ENCODE data around the gene NF1. TPM values are rescaled to one million over a fixed set of nuclear protein-coding genes. Genes with fewer than 3 reads are reported as not detected.
A peak's percentile ranks its signal among the peaks of the same experiment; 100 is the strongest.
"Not testable (repeated sequence)": the region's sequence is repeated elsewhere in the genome, so short reads cannot be mapped to it uniquely, and the experiment has no call there.

NF1 gene, protein sequence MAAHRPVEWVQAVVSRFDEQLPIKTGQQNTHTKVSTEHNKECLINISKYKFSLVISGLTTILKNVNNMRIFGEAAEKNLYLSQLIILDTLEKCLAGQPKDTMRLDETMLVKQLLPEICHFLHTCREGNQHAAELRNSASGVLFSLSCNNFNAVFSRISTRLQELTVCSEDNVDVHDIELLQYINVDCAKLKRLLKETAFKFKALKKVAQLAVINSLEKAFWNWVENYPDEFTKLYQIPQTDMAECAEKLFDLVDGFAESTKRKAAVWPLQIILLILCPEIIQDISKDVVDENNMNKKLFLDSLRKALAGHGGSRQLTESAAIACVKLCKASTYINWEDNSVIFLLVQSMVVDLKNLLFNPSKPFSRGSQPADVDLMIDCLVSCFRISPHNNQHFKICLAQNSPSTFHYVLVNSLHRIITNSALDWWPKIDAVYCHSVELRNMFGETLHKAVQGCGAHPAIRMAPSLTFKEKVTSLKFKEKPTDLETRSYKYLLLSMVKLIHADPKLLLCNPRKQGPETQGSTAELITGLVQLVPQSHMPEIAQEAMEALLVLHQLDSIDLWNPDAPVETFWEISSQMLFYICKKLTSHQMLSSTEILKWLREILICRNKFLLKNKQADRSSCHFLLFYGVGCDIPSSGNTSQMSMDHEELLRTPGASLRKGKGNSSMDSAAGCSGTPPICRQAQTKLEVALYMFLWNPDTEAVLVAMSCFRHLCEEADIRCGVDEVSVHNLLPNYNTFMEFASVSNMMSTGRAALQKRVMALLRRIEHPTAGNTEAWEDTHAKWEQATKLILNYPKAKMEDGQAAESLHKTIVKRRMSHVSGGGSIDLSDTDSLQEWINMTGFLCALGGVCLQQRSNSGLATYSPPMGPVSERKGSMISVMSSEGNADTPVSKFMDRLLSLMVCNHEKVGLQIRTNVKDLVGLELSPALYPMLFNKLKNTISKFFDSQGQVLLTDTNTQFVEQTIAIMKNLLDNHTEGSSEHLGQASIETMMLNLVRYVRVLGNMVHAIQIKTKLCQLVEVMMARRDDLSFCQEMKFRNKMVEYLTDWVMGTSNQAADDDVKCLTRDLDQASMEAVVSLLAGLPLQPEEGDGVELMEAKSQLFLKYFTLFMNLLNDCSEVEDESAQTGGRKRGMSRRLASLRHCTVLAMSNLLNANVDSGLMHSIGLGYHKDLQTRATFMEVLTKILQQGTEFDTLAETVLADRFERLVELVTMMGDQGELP (N-terminal part only)
- total RNA-seq (ENCODE audit: insufficient read depth, low replicate concordance), result 65.0 TPM

DNA sequence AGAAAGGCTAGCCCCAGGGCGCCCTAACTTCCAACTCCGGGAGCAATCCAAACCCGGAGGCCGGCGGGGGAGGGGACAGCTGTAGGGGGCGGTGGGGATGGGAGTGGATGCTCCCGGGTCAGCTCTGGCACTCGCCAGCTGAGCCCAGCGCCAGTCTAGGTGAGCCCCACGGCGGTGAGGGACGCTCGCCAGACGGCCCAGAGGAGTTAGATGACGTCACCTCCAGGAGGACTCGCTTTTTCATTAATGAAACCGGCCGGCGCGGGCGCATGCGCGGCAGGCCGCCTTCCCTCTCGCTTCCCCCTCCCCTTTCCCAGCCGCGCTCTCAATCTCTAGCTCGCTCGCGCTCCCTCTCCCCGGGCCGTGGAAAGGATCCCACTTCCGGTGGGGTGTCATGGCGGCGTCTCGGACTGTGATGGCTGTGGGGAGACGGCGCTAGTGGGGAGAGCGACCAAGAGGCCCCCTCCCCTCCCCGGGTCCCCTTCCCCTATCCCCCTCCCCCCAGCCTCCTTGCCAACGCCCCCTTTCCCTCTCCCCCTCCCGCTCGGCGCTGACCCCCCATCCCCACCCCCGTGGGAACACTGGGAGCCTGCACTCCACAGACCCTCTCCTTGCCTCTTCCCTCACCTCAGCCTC, at the start of gene NF1:
TSS of gene NF1 (plus strand) at position 378 of the 636 bp plus-strand sequence. CDS start 333 bp downstream, outside the sequence.
- peak; percentile 98 for DNase-seq (ENCODE audit: low spot score)

DNA sequence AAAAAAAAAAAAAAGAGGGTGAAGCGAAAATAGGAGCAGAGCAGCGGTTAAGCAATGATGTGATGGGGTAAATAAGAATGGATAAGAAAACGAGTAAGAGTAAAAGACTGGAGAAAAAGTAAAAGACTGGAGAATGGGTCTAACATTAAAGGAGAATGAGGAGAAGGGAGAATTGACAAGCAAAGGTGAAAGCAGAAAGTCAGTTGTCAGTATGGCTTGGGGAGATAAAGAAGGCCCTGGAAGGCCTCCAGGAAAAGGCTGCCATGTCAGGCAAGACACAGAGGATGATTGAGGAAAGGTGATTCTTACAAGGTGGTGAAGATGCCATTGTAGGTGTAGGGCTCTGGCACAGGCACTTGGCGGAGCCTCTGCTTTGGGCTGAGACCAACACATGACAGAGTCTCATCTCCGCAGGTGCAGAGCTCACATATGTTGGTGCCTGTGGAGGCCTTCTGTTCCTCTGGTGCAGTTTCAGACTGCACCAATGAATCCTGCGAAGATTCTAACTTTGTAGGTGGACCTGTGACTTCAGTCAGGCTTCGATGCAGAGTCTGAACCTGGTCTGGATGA, 47.8 kb upstream of the NF1 start:
- DNase-seq (ENCODE audit: low spot score), result not testable (repeated sequence)

DNA sequence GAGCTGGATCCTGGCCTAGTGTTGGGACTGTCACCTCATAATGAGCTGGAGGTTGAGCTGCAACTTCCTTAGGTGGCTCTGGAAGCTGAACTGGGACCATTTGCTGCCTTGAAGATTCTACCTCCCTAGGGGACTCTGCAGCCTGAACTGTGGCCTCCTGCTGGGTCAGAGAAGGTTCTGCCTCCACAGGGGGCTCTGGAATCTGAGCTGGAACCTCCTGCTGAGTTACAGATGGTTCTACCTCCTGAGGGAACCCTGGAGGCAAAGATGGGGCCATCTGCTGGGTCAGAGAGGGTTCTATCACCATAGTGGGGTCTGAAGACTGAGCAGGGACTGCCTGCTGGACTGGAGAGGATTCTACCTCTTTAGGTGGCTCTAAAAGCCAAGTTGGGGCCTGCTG, 46.6 kb upstream of the NF1 start:
- no peak for DNase-seq (ENCODE audit: low spot score)

DNA sequence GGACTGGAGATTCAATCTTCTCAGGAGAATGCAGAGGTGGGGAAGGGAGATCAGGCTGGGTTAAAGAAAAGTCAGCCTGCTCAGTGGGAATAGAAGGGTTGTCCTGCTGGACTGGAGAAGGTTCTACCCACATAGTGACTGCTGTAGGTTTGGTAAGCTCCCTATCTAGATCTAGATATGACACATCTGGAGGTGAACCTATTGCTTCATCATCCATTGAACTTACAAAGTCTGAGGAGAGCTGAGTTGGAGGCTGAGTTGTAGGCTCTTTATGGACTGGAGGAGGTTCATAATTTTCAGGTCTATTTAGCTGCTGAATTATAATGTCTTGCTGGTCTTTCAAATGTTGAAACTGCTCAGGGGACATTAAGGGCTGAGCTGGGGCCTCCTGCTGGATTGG, 46.0 kb upstream of the NF1 start:
- no peak for DNase-seq (ENCODE audit: low spot score)

DNA sequence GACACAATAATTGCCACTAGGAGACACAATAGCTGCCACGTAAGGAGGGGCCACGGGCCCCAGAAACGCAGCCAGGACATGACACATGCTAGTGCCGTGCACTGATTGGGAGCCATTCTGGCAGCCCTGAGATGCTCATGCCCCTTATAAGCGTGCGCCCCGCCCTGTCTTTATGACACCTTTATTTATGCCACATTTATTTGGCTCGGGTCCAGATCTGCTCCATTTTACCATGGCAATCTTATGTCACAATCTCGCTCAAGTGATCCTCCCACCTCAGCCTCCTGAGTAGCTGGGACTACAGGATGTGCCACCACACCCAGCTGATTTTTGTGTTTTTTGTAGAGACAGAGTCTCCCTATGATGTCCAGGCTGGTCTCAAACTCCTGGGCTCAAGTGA, 43.8 kb upstream of the NF1 start:
- no peak for DNase-seq (ENCODE audit: low spot score)

DNA sequence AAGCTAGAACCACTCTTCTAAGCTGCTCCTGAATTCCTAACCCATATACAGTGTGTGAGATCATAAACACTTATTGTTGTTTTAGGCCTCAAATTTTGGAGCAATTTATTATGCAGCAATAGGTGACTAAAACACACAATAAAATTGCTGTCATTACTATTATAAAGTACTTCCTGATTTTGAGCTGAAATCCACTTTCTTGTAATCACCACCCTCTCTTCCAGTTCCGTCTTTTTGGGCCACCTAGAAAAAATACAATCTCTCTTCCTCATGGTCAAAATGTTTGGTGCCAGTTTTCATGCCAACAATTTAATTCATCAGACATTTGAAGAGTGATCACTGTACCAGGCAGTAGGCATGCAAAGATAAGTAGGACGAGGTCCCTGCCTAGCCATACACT, 43.3 kb upstream of the NF1 start:
- no peak for DNase-seq (ENCODE audit: low spot score)

DNA sequence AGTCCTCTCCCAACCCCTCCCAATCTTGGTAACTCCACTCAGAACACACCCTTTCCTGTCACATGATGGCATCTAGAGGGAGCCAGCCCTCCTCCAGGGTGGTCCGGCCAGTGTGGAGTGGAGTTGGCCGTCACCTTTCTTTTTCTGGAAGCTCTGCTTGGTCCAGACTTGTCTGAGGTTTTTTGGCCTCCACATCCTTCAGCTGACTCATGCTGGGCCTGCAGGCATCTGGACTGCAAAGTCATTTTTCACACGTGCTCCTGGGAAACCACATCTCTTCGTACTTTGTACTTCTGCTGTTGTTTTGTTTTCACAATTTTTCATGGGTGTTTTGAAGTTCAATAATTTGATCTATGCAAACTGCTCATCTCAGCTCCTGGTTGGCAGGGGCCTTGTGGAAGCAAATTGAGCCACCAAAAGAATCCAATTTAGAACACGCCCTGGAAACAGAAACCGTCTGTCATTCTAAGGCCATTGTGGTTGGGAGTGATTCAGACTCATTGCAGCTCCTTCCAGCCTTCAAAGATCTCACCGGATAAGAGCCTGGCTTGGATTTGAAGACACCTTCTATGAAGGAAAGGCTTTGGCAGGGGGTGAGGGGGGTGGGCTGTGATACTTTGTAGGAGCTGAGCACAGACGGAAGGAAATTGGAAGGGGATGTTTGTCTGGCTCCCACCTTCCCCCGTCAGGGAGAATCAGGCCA, 42.4 kb upstream of the NF1 start:
- DNase-seq (ENCODE audit: low spot score), result peak; percentile 22

DNA sequence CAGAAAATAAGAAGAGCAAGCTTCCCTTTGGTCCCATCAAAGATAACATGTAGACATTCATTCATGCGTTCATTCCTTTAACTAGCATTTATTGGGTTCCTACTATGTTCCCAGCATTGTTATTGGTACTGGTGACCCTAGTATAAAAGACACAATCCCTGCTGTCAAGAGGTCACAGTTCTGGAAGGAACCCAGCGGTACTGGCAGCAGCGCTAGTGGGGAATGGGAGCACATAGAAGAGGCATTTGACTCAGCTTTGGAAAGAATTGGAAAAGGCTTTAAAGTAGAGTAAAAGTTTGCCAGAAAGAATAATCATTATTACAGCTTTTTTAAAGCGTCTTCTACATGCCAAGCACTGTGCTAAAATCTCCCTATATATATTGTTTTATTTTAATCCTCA, 41.7 kb upstream of the NF1 start:
- DNase-seq (ENCODE audit: low spot score), result no peak

DNA sequence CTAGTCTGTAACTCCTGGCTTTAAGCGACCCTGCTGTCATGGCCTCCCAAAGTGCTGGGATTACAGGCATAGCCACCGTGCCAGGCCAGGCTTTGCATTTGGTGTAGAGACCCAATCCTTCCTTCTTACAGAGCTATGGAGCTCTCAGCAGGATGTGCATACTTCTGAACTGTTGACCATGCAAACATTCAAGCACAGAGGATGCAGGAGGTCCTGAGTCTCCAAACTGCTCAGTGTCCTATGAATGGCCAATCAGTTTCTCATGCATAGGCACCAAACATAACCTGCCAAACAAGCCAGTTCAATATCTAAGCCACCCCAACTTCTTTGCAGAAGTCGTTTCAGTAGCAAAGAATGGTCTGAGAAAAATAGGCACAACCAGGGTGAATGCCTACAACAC, 40.0 kb upstream of the NF1 start:
- no peak for DNase-seq (ENCODE audit: low spot score)

DNA sequence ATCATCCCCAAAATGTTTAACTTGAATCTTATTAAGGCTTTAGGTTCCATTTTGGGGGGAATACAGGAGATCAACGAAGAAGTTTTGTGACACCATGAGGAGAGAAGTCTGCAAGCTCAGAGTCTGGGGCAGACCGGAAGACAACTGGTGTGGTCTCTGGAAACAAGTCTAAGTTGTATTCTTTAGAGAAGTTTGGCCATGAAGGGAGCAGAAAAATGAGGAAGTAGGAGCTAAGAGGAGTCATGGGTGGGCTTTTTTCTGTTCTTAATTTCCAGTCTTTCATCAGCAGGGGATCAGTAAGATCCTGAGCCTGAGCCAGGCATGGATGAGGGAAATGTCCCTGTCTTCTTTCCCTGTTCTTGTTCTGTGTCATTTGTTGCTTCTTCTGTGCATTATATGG, 35.8 kb upstream of the NF1 start:
- DNase-seq (ENCODE audit: low spot score), result peak; percentile 18

DNA sequence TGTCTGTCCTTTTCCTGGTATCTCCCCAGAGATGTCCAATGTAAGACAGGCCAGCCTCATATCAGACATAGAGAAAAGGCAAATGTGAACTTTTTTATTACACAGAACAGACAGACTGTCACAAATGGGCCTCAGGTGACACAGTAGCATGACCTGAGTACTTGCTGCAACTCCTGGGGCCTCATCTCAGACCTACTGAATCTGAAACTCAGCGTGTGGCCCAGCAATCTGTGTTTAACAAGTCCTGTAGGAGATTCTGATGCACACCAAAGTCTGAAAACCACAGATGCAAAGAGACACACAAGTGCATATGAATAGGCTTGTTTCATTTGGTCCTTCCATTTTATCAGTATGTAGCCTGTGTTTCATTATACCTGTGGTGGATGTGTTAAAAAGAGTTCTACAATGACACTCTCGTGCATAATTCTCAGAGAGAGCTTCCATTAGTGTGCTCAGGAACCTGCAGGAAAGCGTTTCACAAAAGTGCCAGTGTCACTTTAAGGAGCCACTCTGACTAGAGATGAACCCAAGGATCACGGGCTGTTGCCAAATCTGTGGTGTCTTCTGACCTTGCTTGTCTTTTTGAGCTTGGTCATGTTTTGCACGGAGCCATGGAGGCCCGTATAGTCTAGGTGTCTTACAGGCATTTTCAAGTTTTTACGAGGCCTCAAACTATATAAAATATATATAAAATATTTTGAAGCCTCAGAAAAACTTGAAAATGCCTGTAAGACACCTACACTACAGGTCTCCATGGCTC, 33.8 kb upstream of the NF1 start:
- DNase-seq (ENCODE audit: low spot score), result no peak

DNA sequence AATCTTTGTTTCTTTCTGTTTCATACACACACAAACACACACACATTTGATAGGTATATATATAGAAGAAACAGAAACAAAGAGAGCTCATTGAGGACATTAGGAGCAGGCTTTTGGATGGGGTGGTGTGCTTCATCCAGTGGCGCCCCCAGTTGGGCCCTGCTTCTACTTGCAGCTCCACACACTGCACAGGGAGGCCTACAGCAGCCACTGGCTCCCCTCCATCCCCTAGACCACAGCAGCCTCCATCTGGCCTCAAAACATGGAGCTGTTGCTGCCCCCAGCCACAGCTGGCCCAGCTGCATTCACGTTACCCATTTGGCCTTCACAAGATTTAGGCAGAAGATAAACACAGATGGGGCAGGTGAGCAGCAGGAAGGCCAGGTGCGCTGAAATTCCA, 33.1 kb upstream of the NF1 start:
- no peak for DNase-seq (ENCODE audit: low spot score)

DNA sequence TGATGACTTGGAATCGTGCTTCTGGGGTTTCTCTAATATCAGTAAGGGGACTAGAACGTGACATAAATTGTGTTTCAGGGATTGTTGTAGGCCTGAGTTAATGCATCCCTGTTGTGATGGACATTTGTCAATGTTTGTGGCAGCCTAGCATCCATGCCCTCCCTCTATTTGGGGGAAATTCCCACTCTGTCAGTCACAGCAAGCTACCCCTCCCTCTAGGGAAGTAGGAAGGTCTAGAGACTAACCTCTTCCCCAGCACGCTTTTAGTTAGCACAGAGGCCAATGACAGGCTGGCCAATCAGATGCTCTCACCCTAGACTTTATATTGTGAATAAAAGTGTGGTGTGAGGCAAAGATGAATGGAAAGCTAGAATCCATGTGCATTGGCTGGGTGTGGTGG, 32.4 kb upstream of the NF1 start:
- no peak for DNase-seq (ENCODE audit: low spot score)

DNA sequence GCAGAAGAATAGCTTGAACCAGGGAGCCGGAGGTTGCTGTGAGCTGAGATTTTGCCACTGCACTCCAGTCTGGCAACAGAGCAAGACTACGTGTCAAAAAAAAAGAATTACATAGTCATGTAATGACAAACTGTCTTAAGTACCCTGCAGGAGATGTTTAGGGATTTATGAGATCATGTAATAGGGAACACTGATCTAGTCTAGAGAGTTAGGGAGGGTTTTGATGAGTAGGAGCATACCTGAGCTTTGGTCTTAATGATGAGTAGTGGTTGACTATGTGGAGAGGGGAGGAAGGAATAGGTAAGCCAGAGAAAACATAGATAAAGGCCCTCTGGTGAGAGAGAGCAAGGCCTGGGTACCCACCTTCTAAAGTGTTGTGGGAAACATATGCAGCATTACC, 30.1 kb upstream of the NF1 start:
- DNase-seq (ENCODE audit: low spot score), result no peak

DNA sequence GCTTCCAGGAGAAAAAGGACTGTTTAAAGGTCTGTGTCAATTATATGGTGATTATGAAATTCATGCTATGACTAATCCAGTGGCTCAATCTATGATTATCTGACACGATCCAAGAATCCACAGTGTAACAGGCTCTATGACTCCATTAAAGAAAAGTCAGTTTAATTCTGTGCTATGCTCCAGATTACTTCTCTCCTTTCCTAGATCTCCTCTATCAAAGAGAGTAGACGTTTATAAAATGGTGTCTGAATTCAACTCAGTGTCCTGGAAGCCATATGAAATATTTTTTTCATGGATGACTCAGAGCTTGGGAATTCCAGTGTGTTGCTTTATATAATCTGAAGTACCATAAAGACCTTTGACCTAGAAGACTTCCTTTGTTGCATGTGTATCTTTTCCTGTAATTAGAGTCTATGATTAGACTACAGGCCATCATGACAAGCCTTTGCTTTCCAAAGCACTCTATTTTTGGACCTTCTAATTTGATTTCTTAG, 27.0 kb upstream of the NF1 start:
- DNase-seq (ENCODE audit: low spot score), result peak; percentile 45

DNA sequence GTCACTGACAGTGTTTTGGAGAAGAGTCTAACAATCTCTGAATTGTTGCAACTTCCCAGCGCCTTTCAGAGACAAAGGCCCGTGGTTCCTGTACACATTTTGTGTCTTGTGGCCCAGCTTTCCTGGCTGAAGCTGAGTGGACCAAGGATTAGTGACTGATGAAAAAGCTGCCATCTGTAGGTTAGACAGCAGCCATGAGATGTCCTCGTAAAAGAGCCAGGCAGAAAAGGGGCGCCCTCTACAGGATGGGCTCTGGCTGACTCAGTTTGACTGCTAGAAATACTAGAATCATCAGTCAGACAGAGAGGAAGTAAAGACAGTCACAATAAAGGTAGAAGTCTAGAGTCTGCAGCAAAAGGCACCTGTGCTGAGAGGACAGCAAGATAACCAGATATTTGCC, 26.5 kb upstream of the NF1 start:
- DNase-seq (ENCODE audit: low spot score), result no peak

DNA sequence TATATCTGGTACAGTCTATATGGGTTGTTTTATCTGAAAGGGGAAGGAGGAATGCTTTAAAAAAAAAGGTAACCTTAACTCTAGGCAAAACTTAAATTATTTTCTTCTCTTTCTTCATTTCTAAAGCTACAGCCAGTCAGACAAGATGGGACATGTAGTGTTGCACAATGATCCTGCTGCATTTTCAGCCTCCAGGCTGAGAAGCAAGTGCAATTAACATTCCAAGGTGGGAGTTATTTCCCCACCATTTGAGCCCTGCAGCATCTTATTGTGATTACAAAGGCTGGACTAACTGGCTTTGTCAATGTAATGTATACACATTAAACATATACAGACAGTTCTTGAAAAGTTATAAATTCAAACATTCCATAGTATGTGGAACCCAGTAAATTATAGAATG, 22.6 kb upstream of the NF1 start:
- DNase-seq (ENCODE audit: low spot score), result peak; percentile 83

DNA sequence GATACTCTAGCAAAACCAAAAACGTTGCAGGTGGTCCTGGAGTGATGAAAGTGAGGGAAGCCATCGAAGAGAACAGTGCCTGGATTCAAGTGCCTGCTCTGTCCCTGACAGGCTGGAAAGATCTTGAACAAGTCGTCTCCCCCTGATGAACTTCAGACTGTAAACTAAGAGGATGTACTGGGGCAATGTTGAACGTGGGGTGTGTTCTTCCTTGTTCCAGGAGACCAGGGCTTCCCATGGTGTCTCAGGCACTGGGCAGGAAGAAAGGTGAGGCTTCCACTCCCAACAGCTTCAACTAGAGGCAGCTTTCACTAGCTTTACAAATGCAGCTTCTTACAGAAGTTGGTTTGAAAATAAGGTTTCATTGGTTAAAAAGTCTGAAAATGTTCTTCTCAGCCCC, 21.4 kb upstream of the NF1 start:
- DNase-seq (ENCODE audit: low spot score), result no peak

DNA sequence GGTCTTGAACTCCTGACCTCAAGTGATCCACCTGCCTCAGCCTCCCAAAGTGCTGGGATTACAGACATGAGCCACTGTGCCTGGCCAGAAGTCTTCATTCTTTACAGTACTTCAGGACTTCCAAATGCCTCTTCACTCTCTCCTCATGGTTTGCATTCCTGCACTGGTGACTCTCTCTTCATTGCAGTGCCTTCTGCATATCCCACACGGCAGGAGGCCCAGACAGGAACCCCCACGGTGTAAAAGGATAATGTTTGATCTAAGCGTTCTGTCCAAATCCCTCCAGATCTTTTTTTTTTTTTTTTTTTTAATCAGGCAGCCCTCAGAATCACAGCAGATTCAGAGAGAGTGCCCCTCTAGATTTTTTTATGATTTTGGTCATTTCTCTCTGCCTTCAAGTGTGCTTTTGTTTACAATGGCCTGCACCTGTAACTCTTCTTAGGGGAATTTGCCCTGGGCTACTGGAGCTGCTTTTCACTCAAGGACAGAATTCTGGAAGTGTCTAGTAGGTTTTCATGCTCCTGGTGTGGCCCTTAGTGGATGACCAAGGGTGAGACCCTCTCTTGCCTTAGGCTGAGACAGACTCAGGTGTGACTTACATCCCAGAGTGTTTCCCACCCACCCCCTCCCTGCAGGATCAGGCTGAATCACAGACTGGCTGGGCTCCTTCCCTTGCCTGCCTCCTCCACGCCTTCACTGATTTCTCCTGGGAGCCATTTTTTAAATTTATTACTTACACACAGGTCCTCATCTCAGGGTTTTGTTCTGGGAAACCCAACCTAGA, 19.8 kb upstream of the NF1 start:
- DNase-seq (ENCODE audit: low spot score), result no peak

All from umbilical cord (tissue), 2 donors.